Muscle layer of duodenum (tissue), 2 donors: ENCODE data around the gene ATF6.
"Not testable (repeated sequence)": the region's sequence is repeated elsewhere in the genome, so short reads cannot be mapped to it uniquely, and the experiment has no call there.

ENCODE experiments used
- H3K27ac ChIP-seq: one replicate; pipeline ENCODE4 v1.7.0; 2013; ENCODE audit warnings: mild to moderate bottlenecking, low read length
- H3K27me3 ChIP-seq: one replicate; pipeline ENCODE4 v1.7.0; 2013; ENCODE audit warnings: low read depth, mild to moderate bottlenecking, control low read depth, low read length
- H3K36me3 ChIP-seq, 2 donors: one replicate each; pipeline ENCODE4 v1.7.0; 2013; ENCODE audit warnings: low read length in 2 of 2, control low read depth in 1 of 2, mild to moderate bottlenecking in 1 of 2; ENCODE audit not compliant: insufficient read depth in 2 of 2, control insufficient read depth in 1 of 2
- H3K4me1 ChIP-seq, 2 donors: one replicate each; pipeline ENCODE4 v1.7.0; 2013; ENCODE audit warnings: low read length in 2 of 2, mild to moderate bottlenecking in 2 of 2, control low read depth in 1 of 2, moderate library complexity in 1 of 2; ENCODE audit not compliant: insufficient read depth in 2 of 2, control insufficient read depth in 1 of 2
- H3K4me3 ChIP-seq, 2 donors: one replicate each; pipeline ENCODE4 v1.7.0; 2013; ENCODE audit warnings: low read length in 2 of 2, low read depth in 1 of 2, mild to moderate bottlenecking in 1 of 2
- H3K9me3 ChIP-seq, 2 donors: one replicate each; pipeline ENCODE4 v1.7.0; 2013; ENCODE audit warnings: low read length in 2 of 2, control low read depth in 1 of 2, mild to moderate bottlenecking in 1 of 2; ENCODE audit not compliant: control insufficient read depth in 1 of 2
- donor health status: healthy.

The ATF6 gene

DNA sequence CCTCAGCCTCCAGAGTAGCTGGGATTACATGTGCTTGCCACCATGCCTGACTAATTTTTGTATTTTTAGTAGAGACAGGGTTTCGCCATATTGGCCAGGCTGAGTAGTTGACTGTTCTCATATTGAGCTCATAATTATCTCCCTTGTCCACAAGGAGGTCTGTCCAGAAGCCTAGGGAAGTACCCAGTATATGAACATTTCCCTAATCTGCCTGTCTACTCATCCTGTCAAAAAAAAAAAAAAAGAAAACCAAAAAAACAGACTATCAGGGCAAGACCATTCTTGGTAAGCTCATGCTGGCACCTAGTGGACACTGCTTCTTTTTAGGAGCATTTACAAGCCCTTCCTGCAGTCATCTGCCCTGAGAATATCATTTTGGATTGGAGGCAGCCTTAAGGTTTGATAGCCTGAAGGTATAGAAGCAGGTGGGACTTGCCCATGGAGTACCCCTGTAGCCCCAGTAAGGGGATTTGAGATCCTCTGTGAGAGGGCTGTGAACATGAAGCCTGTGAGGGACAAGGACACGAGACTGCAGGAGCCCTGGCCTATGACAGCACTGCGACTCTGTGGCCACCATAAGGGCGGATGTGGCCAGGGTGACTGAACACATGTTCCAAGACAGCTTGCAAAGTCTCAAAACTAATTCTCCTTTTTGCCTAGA, 27.4 kb upstream of the ATF6 start:
- no peak overlapping the region for H3K4me3 ChIP-seq
- no peaks in the 10 kb centered on the region for H3K36me3 ChIP-seq
- H3K9me3 ChIP-seq: no peaks in the 10 kb centered on the region
- H3K4me1 ChIP-seq: no peaks in the 10 kb centered on the region
- peak overlapping the region; percentile 67 for H3K27ac ChIP-seq
- no peaks in the 10 kb centered on the region for H3K27me3 ChIP-seq

GRCh38 chr1:161739865-161740566, 26.1 kb upstream of the ATF6 start:
- Histone ChIP-seq H3K9me3 (no peaks in the 10 kb centered on the region), H3K4me3 (no peak overlapping the region), H3K27ac (peak overlapping the region; percentile 57), H3K4me1 (no peaks in the 10 kb centered on the region), H3K27me3 (no peaks in the 10 kb centered on the region), H3K36me3 (no peaks in the 10 kb centered on the region)

- H3K4me1 ChIP-seq: no peaks in the 10 kb centered on the region
- peak overlapping the region; percentile 5 for H3K27ac ChIP-seq
- H3K36me3 ChIP-seq: no peaks in the 10 kb centered on the region
- no peaks in the 10 kb centered on the region for H3K27me3 ChIP-seq
- no peaks in the 10 kb centered on the region for H3K9me3 ChIP-seq
- no peak overlapping the region for H3K4me3 ChIP-seq
These were observed 25.2 kb upstream of the ATF6 start for GRCh38 chr1:161740921-161741320.

- Histone ChIP-seq H3K27me3 (no peaks in the 10 kb centered on the region), H3K36me3 (no peaks in the 10 kb centered on the region), H3K27ac (no peak overlapping the region), H3K4me3 (no peak overlapping the region), H3K9me3 (no peaks in the 10 kb centered on the region), H3K4me1 (no peaks in the 10 kb centered on the region)
These were observed 22.9 kb upstream of the ATF6 start for GRCh38 chr1:161743231-161743630.

DNA sequence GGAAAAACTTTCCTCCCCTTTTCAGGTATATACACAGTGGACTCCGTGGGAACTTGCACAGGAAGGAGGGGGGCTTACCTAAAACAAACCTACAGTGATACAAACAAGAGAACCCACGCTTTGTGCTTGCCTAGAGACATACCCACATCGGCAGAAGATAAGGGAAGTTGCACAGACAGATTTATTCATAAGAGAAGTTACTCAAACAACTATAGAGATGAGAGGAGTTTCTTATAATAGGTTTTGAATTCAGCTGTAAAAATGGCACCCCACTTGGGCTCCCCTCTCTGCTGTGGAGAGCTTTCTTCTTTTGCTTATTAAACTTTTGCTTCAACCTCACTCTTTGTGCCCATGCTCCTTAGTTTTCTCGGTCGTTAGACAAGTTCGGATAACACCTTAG, 18.3 kb upstream of the ATF6 start:
- Histone ChIP-seq H3K4me1 (peaks cover 0 to 19% of the 10 kb centered on the region in 2 donors), H3K27ac (no peak overlapping the region), H3K9me3 (no peaks in the 10 kb centered on the region), H3K36me3 (peaks cover 4 to 8% of the 10 kb centered on the region in 2 donors), H3K4me3 (no peak overlapping the region), H3K27me3 (no peaks in the 10 kb centered on the region)

GRCh38 chr1:161749509-161750407, 16.4 kb upstream of the ATF6 start, which contains the start of gene DUSP12:
Gene DUSP12 (plus strand): TSS chr1:161749786. CDS start chr1:161749802, 16 bp downstream.
- peak within 1 kb of the TSS; percentile 74 for H3K27ac ChIP-seq
- H3K36me3 ChIP-seq: peaks cover 13 to 23% of the 10 kb centered on the region in 2 donors
- peak within 1 kb of the TSS; percentile 92 to 98 for H3K4me3 ChIP-seq
- H3K27me3 ChIP-seq: no peaks in the 10 kb centered on the region
- no peaks in the 10 kb centered on the region for H3K9me3 ChIP-seq
- peaks cover 0 to 19% of the 10 kb centered on the region in 2 donors for H3K4me1 ChIP-seq

- Histone ChIP-seq H3K4me3 (no peak overlapping the region), H3K4me1 (peaks cover 0 to 15% of the 10 kb centered on the region in 2 donors), H3K9me3 (no peaks in the 10 kb centered on the region), H3K27me3 (no peaks in the 10 kb centered on the region), H3K27ac (no peak overlapping the region), H3K36me3 (peaks cover 0 to 4% of the 10 kb centered on the region in 2 donors)
These were observed 2.5 kb upstream of the ATF6 start for GRCh38 chr1:161763522-161764098.

GRCh38 chr1:161768461-161768860, 2.3 kb downstream of the ATF6 start:
- H3K4me1 ChIP-seq: peaks cover 0 to 27% of the 10 kb centered on the region in 2 donors
- no peaks in the 10 kb centered on the region for H3K36me3 ChIP-seq
- no peak overlapping the region for H3K27ac ChIP-seq

DNA sequence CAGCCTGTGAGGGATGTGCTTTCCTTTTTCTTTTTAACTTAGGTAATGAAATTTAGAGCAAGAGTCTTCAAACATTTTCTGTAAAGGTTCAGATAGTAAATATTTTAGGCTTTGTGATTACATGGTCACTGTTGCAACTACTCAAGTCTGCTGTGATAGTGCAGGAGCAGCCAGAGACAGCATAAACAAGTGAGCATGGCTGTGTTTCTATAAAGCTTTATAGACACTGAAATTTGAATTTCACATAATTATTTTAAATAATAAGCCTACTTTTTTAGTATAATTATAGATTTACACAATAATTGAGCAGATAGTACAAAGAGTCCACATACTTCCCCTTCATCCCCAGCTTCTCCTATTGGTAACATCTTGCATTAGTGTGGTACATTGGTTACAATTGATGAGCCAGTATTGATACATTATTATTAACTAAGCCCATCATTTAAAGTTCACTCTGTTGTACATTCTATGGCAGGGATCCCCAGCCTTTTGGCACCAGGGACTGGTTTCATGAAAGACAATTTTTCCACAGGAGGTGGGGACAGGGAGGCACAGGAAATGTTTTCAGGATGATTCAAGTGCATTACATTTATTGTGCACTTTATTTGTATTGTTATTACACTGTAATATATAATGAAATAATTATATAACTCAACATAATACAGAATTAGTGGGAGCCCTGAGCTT, 3.0 kb downstream of the ATF6 start:
- Histone ChIP-seq H3K27me3 (no peaks in the 10 kb centered on the region), H3K4me3 (no peak overlapping the region), H3K9me3 (no peaks in the 10 kb centered on the region), H3K27ac (no peak overlapping the region), H3K4me1 (peaks cover 0 to 27% of the 10 kb centered on the region in 2 donors), H3K36me3 (no peaks in the 10 kb centered on the region)

More at GRCh38 chr1:161768461-161768860, 2.3 kb downstream of the ATF6 start:
- Histone ChIP-seq H3K9me3 (no peaks in the 10 kb centered on the region), H3K4me3 (no peak overlapping the region), H3K27me3 (no peaks in the 10 kb centered on the region)

DNA sequence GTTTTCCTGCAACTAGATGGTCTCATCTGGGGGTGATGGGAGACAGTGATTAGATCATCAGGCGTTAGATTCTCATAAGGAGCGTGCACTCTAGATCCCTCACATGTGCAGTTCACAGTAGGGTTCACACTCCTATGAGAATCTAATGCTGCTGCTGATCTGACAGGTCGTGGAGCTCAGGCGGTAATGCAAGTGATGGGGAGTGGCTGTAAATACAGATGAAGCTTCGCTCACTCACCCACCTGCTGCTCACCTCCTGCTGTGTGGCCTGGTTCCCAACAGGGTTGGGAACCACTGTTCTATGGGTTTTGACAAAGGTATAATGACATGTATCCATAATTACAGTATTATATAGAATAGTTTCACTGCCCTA, 3.5 kb downstream of the ATF6 start:
- not testable (repeated sequence) for H3K4me3 ChIP-seq, H3K36me3 ChIP-seq, H3K27me3 ChIP-seq, H3K27ac ChIP-seq, H3K9me3 ChIP-seq
- peaks cover 0 to 27% of the 10 kb centered on the region in 2 donors for H3K4me1 ChIP-seq
